GM19240 (cell line): ENCODE data around the gene ZBTB11.
"Not testable (repeated sequence)": the region's sequence is repeated elsewhere in the genome, so short reads cannot be mapped to it uniquely, and the experiment has no call there.

Experiments
- DNase-seq: peaks from one replicate; pipeline ENCODE4 v3.0.0; 2011; ENCODE audit warnings: low spot score; ENCODE audit not compliant: insufficient read length

The ZBTB11 gene

DNA sequence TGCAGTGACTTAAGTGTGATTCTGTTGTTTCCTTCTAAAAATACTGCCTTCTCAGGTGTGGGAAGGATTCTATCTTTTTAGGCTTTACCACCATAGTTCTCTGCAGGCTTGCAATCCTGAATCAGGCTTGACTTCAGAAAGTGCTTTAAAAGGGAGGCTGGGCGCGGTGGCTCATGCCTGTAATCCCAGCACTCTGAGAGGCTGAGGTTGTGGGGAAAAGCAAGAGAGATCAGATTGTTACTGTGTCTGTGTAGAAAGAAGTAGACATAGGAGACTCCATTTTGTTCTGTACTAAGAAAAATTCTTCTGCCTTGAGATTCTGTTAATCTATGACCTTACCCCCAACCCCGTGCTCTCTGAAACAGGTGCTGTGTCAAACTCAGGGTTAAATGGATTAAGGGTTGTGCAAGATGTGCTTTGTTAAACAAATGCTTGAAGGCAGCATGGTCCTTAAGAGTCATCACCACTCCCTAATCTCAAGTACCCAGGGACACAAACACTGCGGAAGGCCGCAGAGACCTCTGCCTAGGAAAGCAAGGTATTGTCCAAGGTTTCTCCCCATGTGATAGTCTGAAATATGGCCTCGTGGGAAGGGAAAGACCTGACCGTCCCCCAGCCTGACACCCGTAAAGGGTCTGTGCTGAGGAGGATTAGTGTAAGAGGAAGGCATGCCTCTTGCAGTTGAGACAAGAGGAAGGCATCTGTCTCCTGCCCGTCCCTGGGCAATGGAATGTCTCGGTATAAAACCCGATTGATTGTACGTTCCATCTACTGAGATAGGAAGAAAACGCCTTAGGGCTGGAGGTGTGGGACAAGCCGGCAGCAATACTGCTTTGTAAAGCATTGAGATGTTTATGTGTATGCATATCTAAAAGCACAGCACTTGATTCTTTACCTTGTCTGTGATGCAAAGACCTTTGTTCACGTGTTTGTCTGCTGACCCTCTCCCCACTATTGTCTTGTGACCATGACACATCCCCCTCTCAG, 15.0 kb upstream of the ZBTB11 start:
- DNase-seq, result not testable (repeated sequence)

DNA sequence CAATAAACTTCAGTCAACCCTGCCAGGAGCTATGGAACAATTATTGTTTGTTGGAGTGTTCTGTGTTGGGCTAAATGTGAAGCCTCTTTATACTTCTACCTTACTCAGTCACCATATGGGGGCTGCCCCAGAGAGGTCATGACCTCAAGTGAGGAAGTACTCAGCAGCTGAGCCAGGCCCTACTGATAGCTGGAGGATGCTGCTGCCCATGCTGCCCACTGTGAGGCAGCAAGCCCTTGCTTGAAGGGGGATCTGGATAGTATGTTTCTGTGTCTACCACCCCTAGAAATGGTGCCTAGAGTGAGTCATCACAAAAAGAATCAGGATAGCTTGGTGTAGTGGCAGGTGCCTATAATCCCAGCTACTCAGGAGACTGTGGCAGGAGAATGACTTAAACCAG, 14.0 kb upstream of the ZBTB11 start:
- no peak for DNase-seq

DNA sequence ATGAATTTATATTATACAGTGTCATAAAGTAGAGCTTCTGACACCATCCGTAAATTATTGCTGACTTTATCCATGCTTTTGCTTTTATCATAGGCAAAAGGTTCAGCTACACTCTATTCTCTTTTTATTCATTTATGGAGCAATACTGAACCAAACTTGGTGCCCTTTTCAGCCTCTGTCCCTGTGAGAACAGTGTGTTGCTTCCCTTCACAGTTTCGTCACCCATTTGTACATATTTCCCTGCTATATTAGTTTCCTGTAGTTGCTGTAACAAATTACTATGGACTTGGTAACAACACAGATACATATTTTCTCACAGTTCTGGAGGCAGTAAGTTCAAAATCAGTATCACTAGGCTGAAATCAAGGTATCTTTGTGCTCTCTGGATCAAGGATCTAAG, 12.4 kb upstream of the ZBTB11 start:
- no peak for DNase-seq

DNA sequence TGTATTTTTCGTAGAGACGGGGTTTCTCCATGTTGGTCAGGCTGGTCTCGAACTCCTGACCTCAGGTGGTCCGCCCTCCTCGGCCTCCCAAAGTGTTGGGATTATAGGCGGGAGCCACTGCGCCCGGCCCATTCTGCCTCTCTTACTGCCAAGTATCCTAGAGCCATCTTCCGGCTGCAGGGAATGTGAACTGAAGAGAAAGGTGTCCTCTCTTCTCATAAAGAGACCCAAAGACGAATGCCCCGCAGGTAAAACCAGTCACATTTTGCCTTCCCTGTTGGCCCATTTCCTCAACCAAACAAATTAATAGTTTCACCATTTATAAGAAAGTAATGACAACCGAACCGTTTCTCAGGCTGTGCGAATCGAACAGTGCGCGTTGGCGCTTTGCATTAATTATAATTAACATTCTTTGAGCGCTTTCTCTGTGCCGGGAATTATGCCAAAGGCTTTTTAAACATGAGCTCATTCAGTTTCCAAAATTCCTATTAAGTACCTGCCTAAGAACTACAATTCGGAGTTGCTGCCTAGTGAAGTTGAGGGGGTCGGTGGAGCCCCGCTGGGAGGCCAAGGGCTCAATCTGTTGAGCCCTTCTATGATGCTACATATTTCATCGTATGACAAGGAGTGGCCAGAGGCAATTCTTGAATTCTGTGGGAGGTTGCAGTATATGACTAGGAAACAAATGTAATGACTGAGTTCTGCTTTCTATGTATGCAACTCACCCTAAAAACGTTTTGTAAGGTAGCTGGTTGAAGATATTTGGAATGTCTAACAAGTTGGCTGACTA, 10.4 kb upstream of the ZBTB11 start:
- DNase-seq, result no peak

DNA sequence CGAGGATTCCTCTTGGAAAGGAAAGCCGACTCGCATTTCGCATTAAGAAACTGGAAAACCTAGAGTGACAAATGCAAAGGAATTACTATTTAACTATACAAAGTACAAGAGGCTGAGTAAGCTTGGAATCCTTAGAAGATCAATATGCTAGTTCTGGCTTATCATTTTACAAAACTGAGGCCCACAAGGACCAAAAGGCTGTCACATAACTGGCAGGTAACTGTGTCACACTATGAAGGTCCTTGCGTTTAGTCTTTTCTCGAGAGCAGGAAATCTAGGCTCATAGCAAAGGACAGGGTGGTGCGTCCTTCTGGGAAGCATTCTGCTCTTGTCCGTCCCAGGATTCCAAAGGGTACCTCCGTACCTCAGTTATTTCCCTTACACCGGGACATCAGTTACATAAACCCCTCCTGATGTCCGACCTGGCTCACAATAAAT, 9.0 kb upstream of the ZBTB11 start:
- no peak for DNase-seq

DNA sequence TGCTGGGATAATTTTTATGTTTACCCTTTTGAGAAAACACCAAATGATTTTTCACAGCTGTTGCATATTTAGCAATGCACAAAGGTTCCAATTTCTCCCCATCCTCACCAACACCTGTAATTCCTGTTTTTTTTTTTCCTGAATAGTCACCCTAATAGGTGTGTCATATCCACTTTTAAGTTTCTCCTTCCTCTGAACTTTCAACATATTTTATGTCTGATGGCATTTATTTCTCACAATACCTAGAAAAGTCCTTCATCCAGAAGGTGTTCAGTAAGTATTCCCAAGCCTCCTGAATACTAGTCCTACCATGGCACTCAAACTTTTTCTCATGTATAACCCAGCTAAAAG, 8.1 kb upstream of the ZBTB11 start:
- no peak for DNase-seq

DNA sequence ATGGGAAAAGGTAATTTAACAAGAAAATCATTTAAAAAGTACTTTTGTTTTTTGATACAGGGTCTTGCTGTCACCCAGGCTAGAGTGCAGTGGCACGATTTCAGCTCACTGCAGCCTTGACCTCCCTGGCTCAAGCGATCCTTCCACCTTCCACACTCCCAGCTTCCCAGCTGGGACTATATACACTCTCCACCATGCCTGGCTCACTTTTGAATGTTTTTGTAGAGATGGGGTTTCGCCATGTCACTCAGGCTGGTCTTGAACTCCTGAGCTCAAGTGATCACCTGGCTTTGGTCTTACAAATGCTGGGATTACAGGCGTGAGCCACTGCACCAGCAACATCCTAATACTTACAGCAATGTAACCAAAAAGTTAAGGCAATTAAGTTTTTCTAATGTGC, 3.5 kb upstream of the ZBTB11 start:
- no peak for DNase-seq

DNA sequence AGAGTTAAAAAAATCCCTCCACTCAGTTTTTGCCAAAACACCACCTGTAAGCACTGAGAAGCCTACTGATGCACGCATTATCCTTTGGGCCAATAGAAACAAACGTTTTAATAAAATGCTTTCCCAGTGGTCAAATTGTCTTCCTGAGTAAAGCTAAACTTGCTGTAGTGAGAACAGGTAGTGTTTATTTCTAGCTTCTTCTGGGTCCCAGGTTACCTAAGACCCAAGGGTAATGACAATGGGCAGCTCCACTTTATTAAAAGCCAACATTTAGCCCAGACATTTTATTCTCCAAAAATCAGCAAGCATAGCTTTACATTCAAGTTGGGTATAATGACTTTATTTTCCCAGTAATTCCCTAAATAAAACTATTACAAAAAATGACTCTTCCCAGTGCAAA, 1.9 kb upstream of the ZBTB11 start:
- DNase-seq, result not testable (repeated sequence)

DNA sequence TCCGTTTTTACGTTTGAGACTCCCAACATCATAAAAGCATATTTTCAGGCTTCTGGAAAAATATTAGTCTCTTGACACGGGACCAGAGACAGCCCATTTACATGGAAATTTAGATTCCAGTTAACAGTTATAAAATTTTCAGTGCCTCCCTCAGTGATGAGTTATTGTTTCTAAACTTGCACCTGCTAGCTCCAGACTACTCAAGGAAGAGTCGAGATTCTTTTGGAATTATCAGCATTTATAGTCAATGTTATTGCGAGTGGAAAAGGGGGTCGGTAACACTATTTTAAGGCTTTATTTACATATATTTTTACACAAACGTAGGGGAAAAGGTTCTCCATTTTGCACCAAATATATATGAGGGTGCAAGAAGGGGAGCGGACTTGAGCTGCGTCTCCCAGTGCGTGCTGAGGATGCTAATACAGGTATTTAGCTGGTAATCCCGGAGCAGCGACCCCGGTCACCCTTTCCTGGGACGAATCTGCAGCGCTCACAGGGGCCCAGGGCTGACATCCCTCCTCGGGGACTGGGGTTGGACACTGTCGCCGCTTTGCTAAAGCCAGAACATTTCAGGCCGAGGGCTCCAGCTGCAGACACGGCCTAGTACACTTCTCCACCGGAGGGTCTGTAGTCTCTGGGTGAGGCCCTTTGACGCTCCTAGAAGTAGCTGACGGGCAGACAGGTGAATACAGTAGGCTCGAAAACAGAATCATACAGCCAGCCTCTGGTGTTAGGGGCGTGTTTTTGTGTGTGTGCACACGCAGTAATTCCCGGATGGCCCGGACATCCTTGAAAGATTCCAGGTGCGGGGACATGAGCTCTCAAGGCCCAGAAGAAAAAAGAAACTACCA, 729 bp upstream of the ZBTB11 start:
- no peak for DNase-seq

DNA sequence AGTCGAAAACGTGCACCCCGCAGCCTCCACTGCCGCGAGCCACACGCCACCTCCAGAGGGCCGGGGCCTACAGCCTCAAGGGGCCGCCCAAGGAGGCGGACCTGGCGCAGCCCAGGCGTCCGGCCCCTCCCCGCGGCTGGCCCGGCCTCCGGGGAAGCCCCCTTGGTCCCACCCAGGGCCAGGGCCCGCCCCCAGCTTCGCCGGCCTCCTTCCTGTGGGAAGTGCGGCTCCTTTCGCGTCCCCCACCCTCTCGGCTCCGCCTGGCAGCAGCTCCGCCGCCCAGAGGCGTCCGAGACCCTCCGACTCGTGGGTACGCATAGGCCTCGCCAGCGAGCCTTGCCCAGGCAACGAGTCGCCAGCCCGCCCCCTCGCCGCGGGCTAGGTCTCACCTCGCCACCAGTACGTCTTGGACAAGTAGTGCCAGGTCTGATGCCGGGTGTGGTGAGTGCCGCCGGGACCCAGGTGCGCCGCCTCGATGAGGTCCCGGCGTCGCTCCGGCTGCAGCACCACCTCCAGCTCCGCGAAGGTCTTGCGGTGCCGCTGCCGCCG, 642 bp downstream of the ZBTB11 start:
- peak; percentile 80 for DNase-seq

DNA sequence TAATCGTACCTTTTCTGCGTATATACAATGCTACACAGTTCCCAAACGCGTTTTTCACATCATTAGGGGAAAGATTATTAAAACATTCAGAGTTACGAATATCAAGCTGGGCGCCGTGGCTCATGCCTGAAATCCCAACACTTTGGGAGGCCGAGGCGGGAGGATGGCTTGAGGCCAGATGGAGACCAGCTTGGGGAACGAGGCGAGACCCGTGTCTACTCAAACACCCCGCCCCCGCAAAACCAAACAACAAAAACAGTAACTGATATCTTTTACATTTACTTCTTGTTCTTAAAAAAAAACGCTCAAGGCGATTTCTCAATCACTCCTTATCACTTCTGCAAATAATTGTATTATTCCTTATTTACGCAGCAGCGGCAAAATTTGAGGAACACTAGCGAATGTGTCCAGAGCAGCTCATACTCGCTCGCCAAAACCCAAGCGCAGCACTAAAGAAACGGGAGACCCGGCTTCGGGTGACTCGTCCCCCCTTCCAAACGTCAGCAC, 1.2 kb downstream of the ZBTB11 start:
- no peak for DNase-seq

DNA sequence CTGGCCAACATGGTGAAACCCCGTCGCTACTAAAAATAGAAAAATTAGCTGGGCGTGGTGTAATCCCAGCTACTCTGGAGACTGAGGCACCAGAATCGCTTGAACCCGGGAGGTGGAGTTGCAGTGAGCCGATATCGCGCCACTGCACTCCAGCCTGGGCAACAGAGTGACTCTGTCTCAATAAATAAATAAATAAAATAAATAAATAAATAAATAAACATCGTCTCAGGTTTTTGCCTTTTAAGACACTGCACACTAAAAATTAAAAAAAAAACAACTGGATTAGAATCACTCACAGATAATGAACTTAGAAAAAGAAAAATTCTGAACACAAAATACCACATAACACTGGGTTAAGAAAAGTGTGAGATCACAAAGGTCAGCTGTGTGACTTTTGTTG, 2.4 kb downstream of the ZBTB11 start:
- no peak for DNase-seq

DNA sequence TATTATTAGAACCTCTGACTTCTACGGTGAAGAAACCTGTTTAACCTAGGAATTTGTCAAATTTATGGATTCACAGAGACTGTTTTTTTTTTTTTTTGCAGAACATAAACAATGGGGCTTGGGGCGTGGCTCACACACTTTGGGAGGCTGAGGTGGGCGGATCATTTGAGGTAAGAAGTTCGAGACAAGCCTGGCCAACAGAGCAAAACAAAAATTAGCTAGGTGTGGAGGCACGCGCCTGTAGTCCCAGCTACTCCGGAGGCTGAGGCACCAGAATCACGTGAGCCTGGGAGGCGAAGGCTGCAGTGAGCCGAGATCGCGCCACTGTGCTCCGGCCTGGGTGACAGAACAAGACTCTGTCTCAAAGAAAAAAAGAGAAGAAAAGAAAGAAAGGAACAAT, 3.0 kb downstream of the ZBTB11 start:
- no peak for DNase-seq

DNA sequence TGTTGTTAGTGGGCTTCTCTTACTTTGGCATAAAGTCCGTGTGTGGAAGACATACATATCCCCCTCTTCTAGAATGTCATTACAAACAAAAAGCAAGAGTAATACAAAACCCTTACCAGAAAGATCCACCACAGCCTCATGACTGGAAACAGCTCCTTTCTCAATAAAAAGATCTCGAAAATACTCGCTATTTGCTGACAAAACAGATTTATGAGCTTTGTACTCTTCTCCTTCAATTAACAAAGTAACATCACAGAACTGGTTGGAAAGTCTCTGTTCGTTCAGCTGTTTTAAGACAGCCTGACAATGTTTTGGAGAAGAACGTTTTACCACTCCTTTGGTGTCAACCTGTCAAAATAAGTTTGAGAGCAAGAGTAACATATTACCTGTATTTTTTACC, 5.9 kb downstream of the ZBTB11 start:
- DNase-seq, result no peak

DNA sequence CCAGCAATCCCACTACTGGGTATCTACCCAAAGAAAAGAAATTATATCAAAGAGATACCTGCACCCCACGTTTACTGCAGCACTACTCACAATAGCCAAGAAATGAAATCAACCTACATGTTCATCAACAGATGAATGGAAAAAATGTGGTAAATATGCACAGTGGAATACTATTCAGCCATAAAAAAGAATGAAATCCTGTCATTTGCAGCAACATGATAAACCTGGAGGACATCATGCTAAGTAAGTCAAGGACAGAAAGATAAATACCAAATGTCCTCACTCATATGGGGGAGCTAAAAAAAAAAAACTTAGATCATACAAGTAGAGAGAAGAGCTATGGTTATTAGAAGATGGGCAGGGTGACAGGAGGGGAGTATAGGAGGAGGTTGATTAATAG, 9.1 kb downstream of the ZBTB11 start:
- DNase-seq, result no peak

DNA sequence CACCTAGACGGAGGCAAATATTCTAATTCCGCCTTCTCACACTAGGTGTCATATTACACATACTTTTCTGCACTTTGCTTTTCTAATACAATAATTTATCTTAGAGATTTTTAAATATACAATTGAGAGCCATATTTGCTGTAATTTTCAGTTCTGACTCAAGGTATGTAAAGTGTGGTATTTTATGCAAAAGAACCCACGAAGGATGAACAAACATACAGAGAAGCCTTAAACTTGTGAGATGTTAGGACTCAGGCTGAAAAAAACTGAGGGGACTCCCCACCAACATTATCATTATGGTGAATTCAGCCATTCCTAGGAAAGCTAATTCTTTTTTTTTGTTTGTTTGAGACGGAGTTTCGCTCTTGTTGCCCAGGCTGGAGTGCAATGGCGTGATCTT, 9.6 kb downstream of the ZBTB11 start:
- DNase-seq, result no peak

DNA sequence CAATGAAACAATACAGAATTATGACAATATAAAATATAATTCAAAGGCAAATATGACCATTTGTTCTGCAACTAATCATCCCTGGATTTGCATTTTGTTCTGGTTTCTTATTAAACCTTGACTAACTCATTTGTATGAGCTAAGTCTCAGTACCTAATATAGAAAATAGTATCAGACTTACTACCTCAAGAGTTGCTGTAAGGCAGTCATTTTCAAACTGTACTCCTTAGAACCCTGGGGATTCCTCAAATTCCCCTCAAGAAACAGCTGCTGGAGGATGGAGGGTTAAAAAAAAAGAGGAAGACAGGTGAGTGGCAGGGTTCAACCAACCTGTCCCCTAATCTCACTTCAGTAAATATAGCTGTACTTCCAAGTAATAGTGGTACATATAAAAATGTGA, 11.1 kb downstream of the ZBTB11 start:
- no peak for DNase-seq

DNA sequence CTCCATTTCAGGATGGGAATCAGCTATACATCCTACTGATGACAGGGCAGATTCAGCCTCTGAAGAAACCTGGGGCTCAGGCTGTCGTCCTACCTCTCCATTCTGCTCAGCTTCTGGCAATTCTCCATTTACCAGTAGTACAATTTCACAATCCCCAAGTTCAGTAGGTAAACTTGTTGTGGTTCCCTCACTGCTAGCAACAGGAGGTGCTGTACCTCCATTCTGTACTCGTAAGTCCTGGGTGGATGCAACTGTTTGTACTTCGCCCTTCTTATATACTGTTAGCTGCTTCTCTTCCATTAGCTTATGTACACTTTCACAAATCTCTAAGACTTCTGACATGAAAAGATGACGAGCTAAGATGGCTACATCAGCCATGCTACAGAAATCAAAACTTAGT, 11.6 kb downstream of the ZBTB11 start:
- no peak for DNase-seq

DNA sequence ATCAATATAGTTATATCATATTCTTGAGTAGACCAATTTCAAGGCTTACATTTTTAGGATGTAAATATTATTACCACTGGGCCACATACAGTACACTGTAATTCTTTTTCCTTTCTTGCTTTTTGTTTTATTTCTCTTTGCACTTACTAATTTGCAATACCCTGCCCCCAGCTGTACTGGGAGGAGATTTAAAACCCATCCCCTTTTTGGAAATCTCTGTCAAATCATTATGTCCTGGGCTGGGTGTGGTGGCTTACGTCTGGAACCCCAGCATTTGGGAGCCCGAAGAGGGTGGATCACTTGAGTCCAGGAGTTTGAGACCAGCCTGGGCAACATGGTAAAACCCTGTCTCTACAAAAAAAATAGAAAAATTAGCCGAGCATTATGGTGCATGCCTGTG, 16.2 kb downstream of the ZBTB11 start:
- no peak for DNase-seq

DNA sequence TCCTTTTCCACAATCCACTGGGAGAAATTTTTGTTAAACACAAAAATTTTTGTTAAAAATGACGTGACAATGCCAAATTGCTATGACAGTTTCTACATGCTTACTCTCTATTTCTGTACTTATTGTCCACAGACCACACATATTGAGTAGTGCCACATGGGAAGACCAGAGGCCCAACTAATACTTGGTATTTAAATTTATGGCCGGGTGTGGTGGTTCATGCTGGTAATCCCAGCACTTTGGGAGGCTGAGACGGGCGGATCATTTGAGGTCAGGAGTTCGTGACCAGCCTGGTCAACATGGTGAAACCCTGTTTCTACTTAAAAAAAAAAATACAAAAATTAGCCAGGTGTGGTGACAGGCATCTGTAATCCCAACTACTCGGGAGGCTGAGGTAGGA, 20.3 kb downstream of the ZBTB11 start:
- no peak for DNase-seq

DNA sequence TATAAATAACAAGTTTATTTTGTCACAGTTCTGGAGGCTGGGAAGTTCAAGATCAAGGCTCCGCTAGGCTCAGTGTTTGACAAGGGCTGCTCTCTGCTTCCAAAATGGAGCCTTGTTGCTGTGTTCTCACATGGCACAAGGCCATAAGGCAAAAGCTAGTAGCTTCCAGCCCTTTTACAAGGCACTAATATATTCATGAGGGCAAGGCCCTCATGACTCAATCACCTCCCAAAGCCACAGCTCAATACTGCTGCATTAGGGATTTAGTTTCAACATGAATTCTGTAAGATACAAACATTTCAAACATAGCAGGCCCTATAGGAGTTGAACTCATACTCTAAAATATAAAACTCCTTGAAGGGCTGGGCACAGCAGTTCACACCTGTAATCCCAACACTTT, 30.2 kb downstream of the ZBTB11 start:
- no peak for DNase-seq
